ENCODE data around the gene SERPINH1. TPM values are rescaled to one million over a fixed set of nuclear protein-coding genes. Genes with fewer than 3 reads are reported as not detected.

The SERPINH1 gene
- 241 and 271 TPM in 2 replicates for total RNA-seq (2014; rRNA removed; shearing (Covaris generic))
- polyA plus RNA-seq (2015; cell fraction: cytosol; rRNA removed): 297 and 311 TPM in 2 replicates
- polyA plus RNA-seq (2015; cell fraction: nucleus; rRNA removed): 623 and 661 TPM in 2 replicates

GRCh38 chr11:75562048-75562835 is at the start of gene SERPINH1:
Gene SERPINH1, plus strand, starts transcription at chr11:75562253. Its CDS starts 4,097 bp downstream, at chr11:75566350.
- DNase-seq (ENCODE audit: low read depth): peak; percentile 87

GRCh38 chr11:75513250-75513649 is 48.8 kb upstream of the SERPINH1 start:
- DNase-seq (ENCODE audit: low read depth): no peak

GRCh38 chr11:75514596-75514995 is 47.5 kb upstream of the SERPINH1 start:
- DNase-seq (ENCODE audit: low read depth): no peak

DNA sequence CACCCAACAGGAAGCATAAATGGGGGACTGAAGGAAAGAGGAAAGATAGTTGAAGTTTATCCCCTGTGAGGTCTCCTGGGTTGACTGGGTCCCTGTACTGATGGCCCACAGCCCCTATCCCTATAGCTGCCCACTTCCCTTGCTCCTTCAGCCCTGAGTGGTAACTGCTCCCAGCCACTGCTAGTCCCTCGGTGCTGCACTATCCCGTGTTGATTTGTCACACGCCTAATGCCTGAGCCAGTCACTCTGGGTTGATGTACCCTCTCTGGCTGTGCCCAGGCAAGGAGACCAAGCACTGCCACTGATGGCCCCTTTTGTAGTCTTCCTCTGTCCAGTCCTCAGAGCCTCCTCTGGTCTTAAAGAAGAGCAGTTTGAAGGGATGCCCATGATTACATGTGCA is 45.9 kb upstream of the SERPINH1 start:
- no peak for DNase-seq (ENCODE audit: low read depth)

- DNase-seq (ENCODE audit: low read depth): no peak
These were observed 45.2 kb upstream of the SERPINH1 start for GRCh38 chr11:75516886-75517285.

DNA sequence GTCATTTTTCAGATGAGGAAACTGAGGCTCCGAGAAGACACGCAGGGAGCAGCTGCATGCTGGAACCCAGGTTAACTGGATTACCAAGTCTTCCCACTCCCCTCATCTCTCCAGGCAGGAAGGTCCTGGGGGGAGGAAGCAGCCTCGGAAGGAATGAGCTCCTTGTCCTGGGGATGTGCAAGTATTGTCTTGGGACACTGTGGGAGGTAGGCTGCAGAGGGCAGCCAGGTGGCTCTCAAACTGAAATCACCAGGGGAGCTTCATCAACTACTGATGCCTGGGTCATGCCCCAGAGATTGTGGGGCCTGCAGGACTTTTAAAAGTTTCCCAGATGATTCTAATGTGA is 43.9 kb upstream of the SERPINH1 start:
- DNase-seq (ENCODE audit: low read depth): no peak

- no peak for DNase-seq (ENCODE audit: low read depth)
These were observed 43.0 kb upstream of the SERPINH1 start for GRCh38 chr11:75518771-75519653.

DNA sequence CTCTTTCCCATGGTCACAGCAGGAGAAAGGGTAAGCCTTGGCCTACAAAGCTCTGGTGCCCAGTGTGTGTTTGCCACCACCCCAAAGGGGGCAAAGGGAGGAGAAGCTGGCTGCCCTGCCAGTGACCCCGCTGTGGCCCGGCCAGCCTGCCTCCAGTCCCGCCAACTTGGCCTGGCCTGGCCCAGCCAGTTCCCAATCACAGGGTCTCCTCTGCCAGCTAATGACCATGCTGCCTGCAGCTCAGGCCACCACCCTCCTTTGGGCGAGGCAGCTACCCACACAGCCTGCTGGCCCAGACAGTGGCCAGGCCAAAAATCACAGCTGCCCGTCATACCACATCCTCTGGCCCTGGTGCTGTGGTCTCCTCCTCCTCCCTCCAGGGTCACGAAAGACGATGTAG is 41.4 kb upstream of the SERPINH1 start:
- no peak for DNase-seq (ENCODE audit: low read depth)

DNA sequence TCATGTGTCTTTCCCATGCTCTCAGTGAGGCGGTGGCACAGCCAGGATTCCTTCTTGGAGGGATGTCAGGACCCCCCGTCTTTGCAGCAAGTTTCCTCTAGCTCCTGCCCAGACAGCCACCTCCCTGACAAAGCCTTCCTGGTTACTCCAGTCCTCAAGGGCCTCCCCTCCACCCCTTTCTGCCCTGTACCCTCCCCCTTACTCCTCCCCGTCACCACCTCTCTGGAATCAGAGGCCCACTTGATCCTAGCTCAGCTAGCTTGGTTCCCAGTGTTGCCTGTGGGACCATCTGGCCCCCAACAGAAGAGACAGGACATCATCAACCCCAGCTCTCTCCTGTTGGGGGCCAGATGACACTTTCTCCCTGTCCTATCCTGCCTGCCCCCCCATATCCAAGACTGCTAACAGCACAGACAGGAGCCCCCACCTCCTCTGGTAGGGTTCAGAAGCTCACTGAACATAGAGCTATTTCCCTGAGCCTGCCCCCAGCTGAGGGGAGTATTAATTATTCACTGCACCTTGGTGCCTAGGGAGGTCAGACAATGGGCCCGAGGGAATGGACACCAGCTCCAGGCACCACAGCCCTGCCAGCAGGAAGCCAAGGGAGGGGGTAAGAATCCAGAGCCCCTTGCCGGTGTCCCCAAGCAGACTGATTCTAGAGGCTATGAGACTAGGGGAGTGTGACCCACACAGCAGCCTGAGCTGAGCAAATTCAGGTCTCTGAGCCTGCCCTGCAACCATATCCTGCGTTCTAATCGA is 39.6 kb upstream of the SERPINH1 start:
- DNase-seq (ENCODE audit: low read depth): no peak

GRCh38 chr11:75523189-75523588 is 38.9 kb upstream of the SERPINH1 start:
- DNase-seq (ENCODE audit: low read depth): no peak

DNA sequence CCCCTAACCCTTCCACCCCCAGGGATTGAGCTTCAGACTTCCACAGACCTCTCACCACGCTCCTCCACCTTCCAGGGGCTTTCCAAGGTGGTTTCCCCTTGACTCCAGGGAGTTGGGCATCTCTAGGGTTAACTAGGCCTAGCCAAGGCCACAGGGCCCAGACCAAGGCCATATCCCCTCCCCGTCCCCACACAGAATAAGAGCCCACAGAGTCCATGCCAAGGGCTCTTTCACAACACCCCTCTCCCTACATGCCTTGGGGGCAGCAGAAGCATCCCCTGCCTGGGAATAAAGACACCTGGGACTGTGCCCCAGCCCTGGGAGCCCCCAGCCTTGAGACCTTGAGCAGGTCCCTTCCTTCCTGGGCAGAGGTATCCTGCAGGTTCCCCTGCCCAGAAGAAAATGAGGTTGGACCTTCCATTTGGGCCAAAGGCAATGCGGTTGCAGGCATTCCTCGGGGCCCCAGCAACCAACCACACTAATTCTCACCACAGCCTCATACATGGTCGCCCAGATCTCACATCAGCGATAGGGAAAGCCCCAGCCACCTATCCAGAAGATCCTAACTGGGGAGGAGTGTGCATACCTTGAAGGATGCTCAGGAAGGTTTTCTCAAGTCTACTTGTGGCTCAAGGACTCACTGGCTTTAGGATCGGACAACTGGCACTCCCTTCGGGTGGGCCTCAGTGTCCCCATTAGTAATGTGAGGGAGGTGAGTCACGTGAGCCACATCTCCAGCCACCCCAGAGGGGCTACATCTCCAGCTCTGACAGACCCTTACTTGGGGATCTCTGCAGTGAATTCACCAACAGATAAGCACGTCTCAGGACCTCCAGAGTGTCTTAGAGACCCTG is 38.0 kb upstream of the SERPINH1 start:
- DNase-seq (ENCODE audit: low read depth): no peak

GRCh38 chr11:75524665-75525432 is 37.2 kb upstream of the SERPINH1 start:
- peak; percentile 78 for DNase-seq (ENCODE audit: low read depth)

GRCh38 chr11:75525433-75526191 is 36.4 kb upstream of the SERPINH1 start, which contains the start of gene GDPD5:
Gene GDPD5, minus strand, starts transcription at chr11:75525941. Its CDS starts 48,206 bp downstream, at chr11:75477735.
- peak; percentile 75 for DNase-seq (ENCODE audit: low read depth)

DNA sequence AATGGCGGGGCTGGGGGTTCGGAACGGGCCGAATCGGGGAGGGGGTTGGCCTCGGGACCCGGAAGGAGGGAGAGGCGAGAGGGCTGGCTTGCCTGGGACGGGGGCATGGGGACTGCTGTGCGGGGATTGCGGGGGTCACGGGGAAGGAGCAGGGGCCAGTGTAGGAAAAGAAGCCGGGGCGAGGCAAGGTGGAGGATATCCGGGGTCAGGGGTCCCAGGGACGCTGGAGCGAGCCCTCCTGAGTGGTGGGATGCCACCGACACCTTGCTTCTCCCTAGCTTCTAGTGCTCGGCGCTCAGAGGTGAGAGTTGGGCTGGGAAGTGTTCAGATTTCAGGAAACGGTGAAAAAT is 35.9 kb upstream of the SERPINH1 start:
- DNase-seq (ENCODE audit: low read depth): no peak

DNA sequence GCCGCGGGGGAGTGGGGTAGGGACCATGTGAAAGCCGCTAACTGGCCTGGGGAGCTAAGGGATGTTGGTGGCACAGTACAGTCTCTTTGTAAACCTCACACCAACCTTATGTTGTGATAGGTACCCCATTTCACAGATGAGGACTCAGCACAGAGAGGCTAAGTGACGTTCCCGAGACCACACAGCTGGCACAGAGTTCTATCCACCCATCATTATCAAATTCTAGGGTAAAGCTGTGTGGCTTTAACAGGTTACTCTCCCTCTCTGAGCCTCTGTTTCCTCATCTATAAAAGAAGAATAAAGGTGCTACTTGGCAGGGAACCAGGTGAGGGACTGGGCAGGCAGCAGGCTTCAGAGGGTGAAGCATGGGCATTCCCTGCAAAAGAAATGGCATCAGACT is 34.9 kb upstream of the SERPINH1 start:
- no peak for DNase-seq (ENCODE audit: low read depth)

DNA sequence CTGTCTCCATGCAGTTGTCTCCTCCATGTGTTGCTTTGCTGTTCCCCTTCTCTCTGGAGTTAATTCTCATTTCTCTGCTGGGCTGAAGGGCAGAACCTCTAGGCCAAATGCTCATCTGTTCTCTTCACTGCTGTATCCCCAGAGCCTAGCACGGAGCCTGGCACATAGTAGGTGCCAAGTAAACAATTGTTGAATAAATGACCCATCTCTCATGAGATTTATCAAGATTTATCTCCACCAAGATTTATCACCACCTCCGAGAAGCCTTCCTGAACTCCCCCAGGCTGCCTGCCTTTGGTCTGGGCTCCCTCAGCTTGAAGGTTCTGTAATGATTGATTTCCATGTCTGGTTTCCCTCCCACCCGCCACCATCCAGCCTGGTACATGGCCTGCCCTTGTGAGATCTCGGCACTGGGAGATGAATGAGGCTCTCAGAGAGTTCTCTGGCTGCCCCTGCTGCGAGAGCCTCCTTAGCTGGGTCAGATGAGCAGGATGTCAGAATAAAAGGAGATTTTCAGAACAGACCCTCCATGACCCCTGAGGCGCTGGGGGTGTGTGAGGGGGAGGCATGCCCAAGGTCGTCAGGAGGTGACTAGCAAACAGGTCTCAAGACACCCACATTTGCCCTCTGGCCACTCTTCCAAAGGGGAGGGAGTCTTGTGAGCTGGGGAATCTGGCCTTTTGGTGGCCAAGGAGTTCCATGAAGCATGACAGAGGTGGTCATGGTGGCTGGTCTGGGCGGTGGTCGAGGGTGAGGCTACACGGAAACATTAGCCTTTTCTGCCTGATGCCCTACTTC is 33.9 kb upstream of the SERPINH1 start:
- no peak for DNase-seq (ENCODE audit: low read depth)

DNA sequence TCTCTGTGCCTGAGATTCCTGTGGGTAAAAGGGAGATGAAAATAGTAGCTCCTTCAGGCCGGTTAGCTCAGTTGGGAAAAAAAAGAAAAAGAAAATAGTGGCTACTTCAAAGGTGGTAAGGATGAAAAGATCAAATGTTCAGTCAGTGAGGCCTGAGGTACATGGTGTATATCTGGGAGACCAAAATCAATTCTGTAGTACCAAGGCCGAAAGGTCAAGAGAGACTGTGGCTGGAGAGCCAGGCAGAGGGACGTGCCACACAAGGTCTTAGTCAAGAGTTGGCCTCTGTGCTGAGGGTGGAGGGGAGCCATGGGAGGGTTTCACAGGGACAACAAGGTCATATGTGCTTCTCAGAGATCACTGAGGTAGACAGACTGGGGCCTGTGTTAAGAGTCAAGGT is 31.5 kb upstream of the SERPINH1 start:
- DNase-seq (ENCODE audit: low read depth): no peak

- DNase-seq (ENCODE audit: low read depth): no peak
These were observed 30.7 kb upstream of the SERPINH1 start for GRCh38 chr11:75531325-75531724.
